Endometrial microvascular endothelial cells (primary cell): ENCODE results near the gene WFDC6. TPM values are rescaled to one million over a fixed set of nuclear protein-coding genes. Genes with fewer than 3 reads are reported as not detected.

Experiments used
- in situ Hi-C: cut with HindIII; loops from 2 replicates; pipeline ENCODE4 v1.10.0; 2017; ENCODE audit warnings: low sequenced_read_pairs, low pct_unique_long_range_greater_than_20kb; ENCODE audit errors: inconsistent ontology term
- total RNA-seq: library from RNA; depleted of rRNA; stranded (reverse); fragments of >200 nt; gene quantifications from one replicate; pipeline ENCODE4 v1.2.3, GENCODE V29; 2015; ENCODE audit errors: inconsistent ontology term

The WFDC6 gene
- total RNA-seq, 1 donor from 2014 or later: not detected

- in situ Hi-C loops: no loop called here
These were observed 54.6 kb downstream of the WFDC6 start for GRCh38 chr20:45484676-45485075.

Other genes with a start within 250 kb of the WFDC6 start
- not detected for gene RBPJL, start 232.6 kb downstream of the WFDC6 start, total RNA-seq
- not detected for gene MATN4, start 231.2 kb downstream of the WFDC6 start, total RNA-seq
- gene SDC4, start 191.1 kb downstream of the WFDC6 start, total RNA-seq: 43.6 TPM
- 35.1 TPM for gene SYS1, start 176.3 kb downstream of the WFDC6 start, total RNA-seq
- not detected for gene TP53TG5, start 161.2 kb downstream of the WFDC6 start, total RNA-seq
- gene DBNDD2, start 131.2 kb downstream of the WFDC6 start, total RNA-seq: 13.8 TPM
- gene PIGT, start 123.3 kb downstream of the WFDC6 start, total RNA-seq: 84.6 TPM
- gene WFDC2, start 69.7 kb downstream of the WFDC6 start, total RNA-seq: not detected
- gene SPINT3, start 23.9 kb downstream of the WFDC6 start, total RNA-seq: not detected
- gene EPPIN, start 7.9 kb upstream of the WFDC6 start, total RNA-seq: not detected
- not detected for gene WFDC8, start 39.8 kb upstream of the WFDC6 start, total RNA-seq
- not detected for gene WFDC10A, start 90.3 kb upstream of the WFDC6 start, total RNA-seq
- not detected for gene WFDC9, start 91.8 kb upstream of the WFDC6 start, total RNA-seq
- gene WFDC11, start 130.8 kb upstream of the WFDC6 start, total RNA-seq: not detected
- gene WFDC13, start 162.6 kb upstream of the WFDC6 start, total RNA-seq: not detected
- gene WFDC10B, start 165.5 kb upstream of the WFDC6 start, total RNA-seq: not detected
- not detected for gene SPINT4, start 182.9 kb upstream of the WFDC6 start, total RNA-seq